Prostate gland (tissue), 2 donors: ENCODE data around the gene CDRT4. TPM values are rescaled to one million over a fixed set of nuclear protein-coding genes. Genes with fewer than 3 reads are reported as not detected.

Experiments
- DNase-seq: peaks from one replicate; pipeline ENCODE4 v3.0.0-alpha.2; 2019; ENCODE audit warnings: low spot score
- H3K27ac ChIP-seq, 2 donors: fragments of 200-600 bp; sonication (generic); 2 replicates each; pipeline ENCODE4 v1.5.1; 2017 to 2019
- H3K27me3 ChIP-seq: fragments of 200-600 bp; sonication (generic); replicated peaks from 2 replicates; pipeline ENCODE4 v1.5.1; 2019; ENCODE audit not compliant: insufficient read depth
- H3K36me3 ChIP-seq, 2 donors: fragments of 200-600 bp; sonication (generic); 1 replicate in 1 of 2; 2 replicates in 1 of 2; pipeline versions ENCODE4 v1.5.1 to v1.8.1; 2017 to 2019
- H3K4me1 ChIP-seq: fragments of 200-600 bp; sonication (generic); replicated peaks from 2 replicates; pipeline ENCODE4 v1.5.1; 2019
- H3K4me3 ChIP-seq, 2 donors: fragments of 200-600 bp; sonication (generic); 2 replicates each; pipeline ENCODE4 v1.5.1; 2017 to 2019
- H3K9me3 ChIP-seq: fragments of 200-600 bp; sonication (generic); 2 replicates; pipeline ENCODE4 v1.5.1; 2017
- CTCF ChIP-seq, 4 experiments: fragments of 200-600 bp in 2 of 4; fragments of 450-650 bp in 2 of 4; sonication (generic) in 2 of 4; IDR thresholded peaks; 1 replicate in 3 of 4; 2 replicates in 1 of 4; pipeline ENCODE4 v1.5.1; 2016 to 2019; ENCODE audit warnings: antibody characterized with exemption in 4 of 4, mild to moderate bottlenecking in 2 of 4, moderate library complexity in 2 of 4
- POLR2A ChIP-seq: fragments of 450-650 bp; IDR thresholded peaks from one replicate; pipeline ENCODE4 v1.6.1; 2016; ENCODE audit warnings: antibody characterized with exemption, mild to moderate bottlenecking
- POLR2AphosphoS5 ChIP-seq: sonication (generic); formaldehyde crosslinking; IDR thresholded peaks from one replicate; pipeline ENCODE4 v1.6.1; 2017; ENCODE audit warnings: antibody characterized with exemption
- WGBS: methylation state at CpG from one replicate; pipeline ENCODE4 v1.1.5; 2018; 5-methylcytosine and 5-hydroxymethylcytosine counted together
- intact Hi-C: fragments of 100-400 bp; cut with DNase I; formaldehyde crosslinking; loops from one replicate; pipeline ENCODE4 v1.14.2; 2022
- total RNA-seq, 2 donors: library from RNA; depleted of rRNA; stranded (reverse); fragments of >200 nt; gene quantifications; one replicate each; pipeline ENCODE4 v1.1.0, GENCODE V29; 2016

CDRT4 gene
- total RNA-seq, 2 donors from 2014 or later, result 8.5 to 13.0 TPM

- no peaks in the 10 kb centered on the region for H3K4me1 ChIP-seq
- H3K9me3 ChIP-seq, result no peaks in the 10 kb centered on the region
- DNase-seq, result no peak
- WGBS, result 62% methylated on average over 3 of the region's 3 CpGs
- H3K27ac ChIP-seq, result no peak overlapping the region
- H3K36me3 ChIP-seq, result no peaks in the 10 kb centered on the region
- H3K4me3 ChIP-seq, result no peak overlapping the region
- intact Hi-C loops, result no loop called here
- no peaks in the 10 kb centered on the region for H3K27me3 ChIP-seq
- TF ChIP-seq POLR2A (no peak), CTCF (IDR thresholded peaks at IDR 0.05) (no peak), POLR2AphosphoS5 (no peak)
These were observed 5.5 kb upstream of the CDRT4 start for GRCh38 chr17:15472891-15473290.

- Histone ChIP-seq H3K36me3 (no peaks in the 10 kb centered on the region), H3K4me1 (no peaks in the 10 kb centered on the region), H3K27me3 (no peaks in the 10 kb centered on the region), H3K9me3 (no peaks in the 10 kb centered on the region), H3K4me3 (no peak overlapping the region), H3K27ac (no peak overlapping the region)
- no peak for DNase-seq
- WGBS, result 22% methylated on average over 7 of the region's 7 CpGs
- intact Hi-C loops, result no loop called here
- TF ChIP-seq POLR2AphosphoS5 (no peak), CTCF (IDR thresholded peaks at IDR 0.05) (no peak), POLR2A (no peak)
These were observed 3.1 kb upstream of the CDRT4 start for GRCh38 chr17:15470536-15470935.

GRCh38 chr17:15469260-15469659 is 1.8 kb upstream of the CDRT4 start:
- no peak for DNase-seq
- H3K9me3 ChIP-seq, result no peaks in the 10 kb centered on the region
- intact Hi-C loops, result no loop called here
- H3K27ac ChIP-seq, result no peak overlapping the region
- no peaks in the 10 kb centered on the region for H3K36me3 ChIP-seq
- 89% methylated on average over 7 of the region's 7 CpGs for WGBS
- TF ChIP-seq CTCF (IDR thresholded peaks at IDR 0.05) (no peak), POLR2A (no peak), POLR2AphosphoS5 (no peak)
- no peaks in the 10 kb centered on the region for H3K4me1 ChIP-seq
- H3K4me3 ChIP-seq, result no peak overlapping the region
- no peaks in the 10 kb centered on the region for H3K27me3 ChIP-seq

GRCh38 chr17:15468126-15468525 is 705 bp upstream of the CDRT4 start:
- 34% methylated on average over 4 of the region's 4 CpGs for WGBS
- Histone ChIP-seq H3K4me3 (no peak overlapping the region), H3K27me3 (no peaks in the 10 kb centered on the region), H3K27ac (no peak overlapping the region), H3K9me3 (no peaks in the 10 kb centered on the region), H3K36me3 (no peaks in the 10 kb centered on the region), H3K4me1 (no peaks in the 10 kb centered on the region)
- intact Hi-C loops, result no loop called here
- no peak for DNase-seq
- TF ChIP-seq CTCF (IDR thresholded peaks at IDR 0.05), result no peak
- no peak for TF ChIP-seq POLR2A
- TF ChIP-seq POLR2AphosphoS5, result no peak

- TF ChIP-seq POLR2A, result no peak
- no peak for TF ChIP-seq POLR2AphosphoS5
- no peak for TF ChIP-seq CTCF (IDR thresholded peaks at IDR 0.05)
- H3K27ac ChIP-seq, result no peak overlapping the region
- intact Hi-C loops, result no loop called here
These were observed 1.3 kb downstream of the CDRT4 start for GRCh38 chr17:15466131-15466530.

More at GRCh38 chr17:15466131-15466530, 1.3 kb downstream of the CDRT4 start:
- no peaks in the 10 kb centered on the region for H3K27me3 ChIP-seq
- no peak for DNase-seq
- WGBS, result 71% methylated on average over 6 of the region's 6 CpGs
- no peaks in the 10 kb centered on the region for H3K9me3 ChIP-seq
- no peaks in the 10 kb centered on the region for H3K36me3 ChIP-seq
- H3K4me1 ChIP-seq, result no peaks in the 10 kb centered on the region
- H3K4me3 ChIP-seq, result no peak overlapping the region
